Neural cell (in vitro differentiated cells): ENCODE measurements around the gene CYREN. TPM values are rescaled to one million over a fixed set of nuclear protein-coding genes. Genes with fewer than 3 reads are reported as not detected.

ENCODE experiments used
- polyA plus RNA-seq: library from polyadenylated mRNA; depleted of rRNA; stranded (reverse); fragments of >200 nt; gene quantifications from 2 replicates; pipeline ENCODE4 v1.2.3, GENCODE V29; 2014
- small RNA-seq, 3 experiments: library from RNA; depleted of rRNA; stranded (forward); fragments of <200 nt; gene quantifications; one replicate each; pipeline ENCODE3, GENCODE V24; 2012

The CYREN gene
- polyA plus RNA-seq, 1 donor from 2014 or later: 6.7 TPM

Small RNA genes lying within 50 kb of the gene (small RNA-seq; reads per million reads assigned to genes)
- gene MIR6509: 0 to 2.2 (median 1.7) reads per million in 3 experiments

Other genes with a start within 250 kb of the CYREN start
- gene AGBL3, start 184.2 kb downstream of the CYREN start, polyA plus RNA-seq: 7.5 and 9.5 TPM in 2 replicates
- 0.15 TPM in 1 of 2 replicates, not detected in the other for gene TMEM140, start 22.6 kb downstream of the CYREN start, polyA plus RNA-seq
- 17.6 and 17.7 TPM in 2 replicates for gene WDR91, start 40.8 kb upstream of the CYREN start, polyA plus RNA-seq
- not detected in 2 replicates for gene STRA8, start 63.1 kb upstream of the CYREN start, polyA plus RNA-seq